ENCODE results near the gene CBX1. TPM values are rescaled to one million over a fixed set of nuclear protein-coding genes. Genes with fewer than 3 reads are reported as not detected.

CBX1 gene
- total RNA-seq, 1 donor from 2014 or later = 22.1 TPM

DNA sequence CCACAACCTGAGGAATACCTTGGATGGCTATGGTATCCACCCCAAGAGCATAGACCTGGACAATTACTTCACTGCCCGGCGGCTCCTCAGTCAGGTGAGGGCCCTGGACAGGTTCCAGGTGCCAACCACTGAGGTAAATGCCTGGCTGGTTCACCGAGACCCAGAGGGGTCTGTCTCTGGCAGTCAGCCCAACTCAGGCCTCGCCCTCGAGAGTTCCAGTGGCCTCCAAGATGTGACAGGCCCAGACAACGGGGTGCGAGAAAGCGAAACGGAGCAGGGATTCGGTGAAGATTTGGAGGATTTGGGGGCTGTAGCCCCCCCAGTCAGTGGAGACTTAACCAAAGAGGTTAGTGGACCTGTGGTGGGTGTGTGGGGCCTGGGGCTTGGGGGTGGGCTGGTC, 50.0 kb downstream of the CBX1 start:
- Histone ChIP-seq H3K27me3 (ENCODE audit: control insufficient read depth, insufficient read depth, low read length) (no peaks in the 10 kb centered on the region), H3K36me3 (ENCODE audit: control insufficient read depth, insufficient read depth, low read length) (peaks cover 11% of the 10 kb centered on the region), H3K4me3 (ENCODE audit: low read depth, low read length) (peak overlapping the region; percentile 9)
- no peak for DNase-seq (ENCODE audit: low read depth)
- no peak for FAIRE-seq
- TF ChIP-seq, protein P1, sequence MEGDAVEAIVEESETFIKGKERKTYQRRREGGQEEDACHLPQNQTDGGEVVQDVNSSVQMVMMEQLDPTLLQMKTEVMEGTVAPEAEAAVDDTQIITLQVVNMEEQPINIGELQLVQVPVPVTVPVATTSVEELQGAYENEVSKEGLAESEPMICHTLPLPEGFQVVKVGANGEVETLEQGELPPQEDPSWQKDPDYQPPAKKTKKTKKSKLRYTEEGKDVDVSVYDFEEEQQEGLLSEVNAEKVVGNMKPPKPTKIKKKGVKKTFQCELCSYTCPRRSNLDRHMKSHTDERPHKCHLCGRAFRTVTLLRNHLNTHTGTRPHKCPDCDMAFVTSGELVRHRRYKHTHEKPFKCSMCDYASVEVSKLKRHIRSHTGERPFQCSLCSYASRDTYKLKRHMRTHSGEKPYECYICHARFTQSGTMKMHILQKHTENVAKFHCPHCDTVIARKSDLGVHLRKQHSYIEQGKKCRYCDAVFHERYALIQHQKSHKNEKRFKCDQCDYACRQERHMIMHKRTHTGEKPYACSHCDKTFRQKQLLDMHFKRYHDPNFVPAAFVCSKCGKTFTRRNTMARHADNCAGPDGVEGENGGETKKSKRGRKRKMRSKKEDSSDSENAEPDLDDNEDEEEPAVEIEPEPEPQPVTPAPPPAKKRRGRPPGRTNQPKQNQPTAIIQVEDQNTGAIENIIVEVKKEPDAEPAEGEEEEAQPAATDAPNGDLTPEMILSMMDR (IDR thresholded peaks at IDR 0.05; ENCODE audit: insufficient read depth, low read length, severe bottlenecking) = no peak

DNA sequence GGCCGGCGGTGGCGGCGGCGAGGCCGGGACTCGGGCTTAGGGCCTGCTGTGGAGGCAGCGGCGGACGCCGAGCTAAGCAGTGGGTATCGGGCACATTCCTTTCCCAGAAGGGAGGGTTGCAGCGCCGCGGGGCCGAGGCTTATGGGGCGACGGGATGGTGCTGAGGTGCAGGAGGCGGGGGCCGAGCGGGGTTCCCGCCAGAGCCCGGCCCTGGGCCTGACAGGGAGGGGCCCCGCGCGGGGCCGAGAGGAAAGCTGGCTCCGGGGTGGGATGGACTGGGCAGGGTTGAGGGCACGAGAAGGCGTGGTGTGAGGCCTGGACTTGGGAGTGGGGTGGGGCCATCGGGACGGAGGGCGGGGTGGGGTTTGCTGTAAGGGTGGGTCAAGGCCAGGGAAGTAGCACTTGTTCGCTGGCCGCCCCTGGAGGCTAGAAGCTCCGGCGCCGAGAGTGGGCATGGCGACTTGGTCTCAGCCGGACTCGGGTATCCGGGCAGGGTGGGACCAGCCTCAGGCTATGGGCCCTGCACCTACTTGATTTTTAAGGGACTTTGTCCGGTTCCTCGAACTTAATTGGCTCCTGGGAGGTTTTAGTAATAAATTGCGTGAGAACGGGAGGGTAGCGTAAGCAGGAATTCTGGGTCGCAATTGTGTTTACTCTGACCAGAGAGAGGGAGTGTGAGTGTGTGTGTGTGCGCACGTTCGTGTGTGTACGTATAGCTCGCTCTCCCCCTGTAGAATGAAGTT, 52.7 kb downstream of the CBX1 start:
- FAIRE-seq (no peak), DNase-seq (ENCODE audit: low read depth) (peak; percentile 70)
- peak overlapping the region; percentile 72 for H3K4me3 ChIP-seq (ENCODE audit: low read depth, low read length)
- H3K27me3 ChIP-seq (ENCODE audit: control insufficient read depth, insufficient read depth, low read length) = no peaks in the 10 kb centered on the region
- TF ChIP-seq, protein P1 (IDR thresholded peaks at IDR 0.05; ENCODE audit: insufficient read depth, low read length, severe bottlenecking) = no peak
- peaks cover 6% of the 10 kb centered on the region for H3K36me3 ChIP-seq (ENCODE audit: control insufficient read depth, insufficient read depth, low read length)

DNA sequence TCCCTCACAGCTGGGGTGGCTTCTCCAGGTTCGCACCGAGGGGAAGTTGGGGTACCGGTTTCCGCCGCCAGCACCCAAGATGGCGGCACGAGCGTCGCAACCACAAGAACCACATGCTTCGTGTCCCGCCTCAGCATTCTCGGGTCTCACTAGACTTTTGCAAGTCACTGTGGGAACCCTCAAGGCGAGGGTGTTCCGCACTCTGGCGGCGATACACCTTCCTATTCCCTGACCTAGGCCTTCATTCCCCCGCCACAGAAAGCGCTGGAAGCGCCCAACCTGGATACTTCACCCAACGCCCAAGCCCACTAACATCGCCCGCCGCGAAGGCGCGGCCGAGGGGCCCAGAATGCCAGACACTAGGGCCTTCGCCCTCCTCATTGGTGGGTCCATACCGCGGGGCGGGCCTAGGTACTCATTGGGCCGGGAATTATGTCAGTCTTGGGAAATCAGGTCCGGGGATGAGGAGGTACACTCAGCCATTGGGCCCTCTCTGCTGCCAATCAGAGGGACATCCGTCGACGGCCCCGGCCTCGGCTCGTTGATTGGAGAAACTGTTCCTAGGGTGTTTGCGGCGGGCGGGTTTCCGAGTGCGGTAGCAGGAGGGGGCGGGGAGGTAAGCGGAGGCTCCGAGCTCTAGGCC, 53.4 kb downstream of the CBX1 start, which contains the start of gene NFE2L1:
Gene NFE2L1 (plus strand): TSS at position 619 of the 643 bp plus-strand sequence. CDS start 2,760 bp downstream, outside the sequence.
- peak; percentile 98 for DNase-seq (ENCODE audit: low read depth)
- TF ChIP-seq, protein P1 (IDR thresholded peaks at IDR 0.05; ENCODE audit: insufficient read depth, low read length, severe bottlenecking) = no peak
- H3K4me3 ChIP-seq (ENCODE audit: low read depth, low read length) = peak within 1 kb of the TSS; percentile 72
- peaks cover 6% of the 10 kb centered on the region for H3K36me3 ChIP-seq (ENCODE audit: control insufficient read depth, insufficient read depth, low read length)
- no peaks in the 10 kb centered on the region for H3K27me3 ChIP-seq (ENCODE audit: control insufficient read depth, insufficient read depth, low read length)
- no peak for FAIRE-seq

DNA sequence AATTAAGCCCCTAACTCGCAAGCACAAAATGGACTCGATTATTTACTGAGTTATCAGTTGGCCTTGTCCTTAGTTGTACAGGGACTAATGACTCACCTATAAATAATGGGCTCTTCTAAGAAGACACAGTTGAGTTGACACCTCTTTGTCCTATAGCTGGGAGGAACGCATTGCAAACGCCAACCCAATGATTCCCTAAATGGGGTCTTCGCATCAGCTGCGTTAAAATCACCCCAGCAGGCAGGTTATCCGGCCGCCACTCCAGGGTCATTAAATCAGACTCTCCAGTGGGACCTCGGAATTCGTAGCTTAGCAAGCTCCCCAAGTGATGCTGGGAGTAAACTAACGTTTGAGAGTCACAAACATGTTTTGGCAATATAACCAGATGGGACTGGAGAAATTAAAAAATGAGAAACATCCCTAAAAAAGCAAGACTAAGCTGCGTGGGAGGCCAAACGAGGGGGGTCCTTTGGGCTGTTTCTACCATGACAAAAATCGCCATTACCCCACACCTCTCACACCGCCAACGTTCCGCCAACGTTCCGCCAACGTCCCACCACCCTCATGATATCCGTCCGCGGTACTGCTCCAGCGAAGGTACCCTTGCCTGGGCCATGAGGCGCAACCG, 54.1 kb downstream of the CBX1 start:
- TF ChIP-seq, protein P1 (IDR thresholded peaks at IDR 0.05; ENCODE audit: insufficient read depth, low read length, severe bottlenecking) = no peak
- Histone ChIP-seq H3K27me3 (ENCODE audit: control insufficient read depth, insufficient read depth, low read length) (no peaks in the 10 kb centered on the region), H3K4me3 (ENCODE audit: low read depth, low read length) (peak overlapping the region; percentile 72), H3K36me3 (ENCODE audit: control insufficient read depth, insufficient read depth, low read length) (peaks cover 5% of the 10 kb centered on the region)
- no peak for FAIRE-seq
- no peak for DNase-seq (ENCODE audit: low read depth)

DNA sequence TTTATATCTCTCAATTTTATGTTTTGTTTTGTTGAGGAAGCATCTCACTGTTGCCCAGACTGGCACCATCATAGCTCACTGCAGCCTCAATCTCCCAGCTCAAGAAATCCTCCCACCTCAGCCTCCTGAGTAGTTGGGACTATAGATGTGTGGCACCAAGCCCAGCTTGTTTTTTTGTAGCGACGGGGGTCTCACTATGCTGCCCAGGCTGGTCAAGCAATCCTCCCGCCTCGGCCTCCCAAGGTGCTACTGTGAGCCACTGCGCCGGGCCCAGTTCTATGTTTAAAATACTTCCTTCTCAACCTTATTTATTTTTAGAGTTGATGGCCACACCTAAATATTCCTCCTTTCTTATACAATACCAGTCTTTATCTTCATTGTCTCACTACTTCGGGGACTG, 55.0 kb downstream of the CBX1 start:
- TF ChIP-seq, protein P1 (IDR thresholded peaks at IDR 0.05; ENCODE audit: insufficient read depth, low read length, severe bottlenecking) = no peak
- no peak for FAIRE-seq
- Histone ChIP-seq H3K36me3 (ENCODE audit: control insufficient read depth, insufficient read depth, low read length) (peaks cover 5% of the 10 kb centered on the region), H3K4me3 (ENCODE audit: low read depth, low read length) (no peak overlapping the region), H3K27me3 (ENCODE audit: control insufficient read depth, insufficient read depth, low read length) (no peaks in the 10 kb centered on the region)
- DNase-seq (ENCODE audit: low read depth) = no peak
